Measurements from ENCODE around the gene SSTR4. TPM values are rescaled to one million over a fixed set of nuclear protein-coding genes. Genes with fewer than 3 reads are reported as not detected.

The SSTR4 gene
- total RNA-seq, 1 experiment from 2014 or later, result not detected

DNA sequence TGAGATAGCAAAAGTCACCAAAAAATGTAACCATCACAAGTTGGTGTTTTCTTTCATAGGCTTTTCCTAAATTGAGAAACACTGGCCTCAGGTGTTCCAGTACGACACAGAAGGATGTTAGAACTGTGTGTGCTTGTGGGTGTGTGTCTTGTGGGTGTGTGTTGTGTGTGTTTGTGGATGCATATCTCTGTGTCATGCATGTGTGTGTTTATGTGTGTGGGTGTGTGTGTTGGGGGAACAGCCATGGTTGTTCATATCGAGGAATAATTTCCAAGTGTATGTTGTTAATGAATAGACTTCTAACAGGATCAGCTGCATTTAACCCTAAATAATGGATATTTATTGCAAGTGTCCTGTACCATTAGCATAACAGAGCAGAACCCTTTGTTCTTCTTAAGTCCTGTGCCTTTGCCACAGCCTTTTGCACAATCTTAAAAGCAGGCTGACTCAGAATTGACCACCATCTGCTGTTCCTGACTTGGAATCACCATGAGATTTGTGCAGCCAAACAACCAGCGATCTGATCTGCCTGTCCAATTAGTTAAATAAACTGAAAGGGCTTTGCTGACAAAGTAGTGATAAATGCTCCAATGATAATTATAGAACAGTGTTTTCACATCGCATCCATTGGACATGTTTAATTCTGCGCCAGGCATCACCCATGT, 43.4 kb downstream of the SSTR4 start:
- ChIA-PET POLR2A (interaction anchor here (0.8 kb wide), 1 partner anchor 60 kb away, joined by 5 read pairs; no protein-coding TSS in a partner anchor), CTCF (interaction anchor here (0.6 to 2.3 kb wide), 5 partner anchors 11 to 123 kb away, joined by 3 to 16 read pairs (median 4); no protein-coding TSS in a partner anchor)

GRCh38 chr20:23079016-23079351, 43.9 kb downstream of the SSTR4 start:
- H3K9me3 Mint-ChIP-seq (ENCODE audit: unreplicated experiment), result no peaks in the 10 kb centered on the region
- no peak overlapping the region for H3K27ac Mint-ChIP-seq (ENCODE audit: low read depth, unreplicated experiment)
- no peak overlapping the region for H3K4me3 Mint-ChIP-seq (ENCODE audit: unreplicated experiment)
- no TSS peak for BruUV-seq (replicated peaks)
- POLR2A ChIA-PET, result interaction anchor here (0.8 kb wide), 1 partner anchor 59 kb away, joined by 5 read pairs; no protein-coding TSS in a partner anchor
- H3K36me3 Mint-ChIP-seq (ENCODE audit: insufficient read depth, unreplicated experiment), result no peaks in the 10 kb centered on the region
- no peak for DNase-seq (ENCODE audit: unreplicated experiment)
- no peak for TF ChIP-seq CTCF (IDR thresholded peaks at IDR 0.05; ENCODE audit: unreplicated experiment)
- intact Hi-C loops (cut with micrococcal nuclease), result no loop called here
- H3K4me1 Mint-ChIP-seq (ENCODE audit: insufficient read depth, unreplicated experiment), result peaks cover 18% of the 10 kb centered on the region
- CTCF ChIA-PET, result interaction anchor here (0.6 to 2.3 kb wide), 5 partner anchors 11 to 123 kb away, joined by 3 to 16 read pairs (median 4); no protein-coding TSS in a partner anchor
- no peaks in the 10 kb centered on the region for H3K27me3 Mint-ChIP-seq (ENCODE audit: insufficient read depth, unreplicated experiment)

More for the DNA sequence above, 43.4 kb downstream of the SSTR4 start:
- Mint-ChIP-seq H3K27me3 (ENCODE audit: insufficient read depth, unreplicated experiment) (no peaks in the 10 kb centered on the region), H3K4me3 (ENCODE audit: unreplicated experiment) (no peak overlapping the region), H3K4me1 (ENCODE audit: insufficient read depth, unreplicated experiment) (peaks cover 18% of the 10 kb centered on the region), H3K27ac (ENCODE audit: low read depth, unreplicated experiment) (no peak overlapping the region), H3K9me3 (ENCODE audit: unreplicated experiment) (no peaks in the 10 kb centered on the region), H3K36me3 (ENCODE audit: insufficient read depth, unreplicated experiment) (no peaks in the 10 kb centered on the region)
- no TSS peak for BruUV-seq (replicated peaks)
- TF ChIP-seq CTCF (IDR thresholded peaks at IDR 0.05; ENCODE audit: unreplicated experiment), result no peak
- intact Hi-C loops (cut with micrococcal nuclease), result no loop called here
- peak; percentile 39 for DNase-seq (ENCODE audit: unreplicated experiment)

DNA sequence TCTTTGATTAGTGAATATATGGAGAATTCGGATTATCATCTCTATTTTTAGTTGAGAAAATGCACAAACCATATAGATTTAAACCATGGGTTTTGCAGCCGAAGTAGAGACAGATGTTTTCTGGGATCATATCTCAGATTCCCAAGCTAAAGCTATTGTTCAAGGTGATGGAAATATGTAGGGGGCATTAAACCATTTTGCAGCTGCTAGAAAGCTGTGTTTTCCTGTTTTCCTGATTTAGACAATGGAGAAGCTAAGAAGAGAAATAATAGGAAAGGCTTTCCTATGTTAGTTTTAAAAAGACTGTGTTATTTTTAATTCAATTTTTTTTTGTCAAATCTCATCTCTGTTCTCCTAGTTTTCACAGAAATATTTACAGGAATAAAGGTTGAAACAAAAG, 44.8 kb downstream of the SSTR4 start:
- no peaks in the 10 kb centered on the region for H3K27me3 Mint-ChIP-seq (ENCODE audit: insufficient read depth, unreplicated experiment)
- no TSS peak for BruUV-seq (replicated peaks)
- H3K9me3 Mint-ChIP-seq (ENCODE audit: unreplicated experiment), result no peaks in the 10 kb centered on the region
- no peaks in the 10 kb centered on the region for H3K36me3 Mint-ChIP-seq (ENCODE audit: insufficient read depth, unreplicated experiment)
- intact Hi-C loops (cut with micrococcal nuclease), result no loop called here
- no peak for DNase-seq (ENCODE audit: unreplicated experiment)
- TF ChIP-seq CTCF (IDR thresholded peaks at IDR 0.05; ENCODE audit: unreplicated experiment), result no peak
- peaks cover 18% of the 10 kb centered on the region for H3K4me1 Mint-ChIP-seq (ENCODE audit: insufficient read depth, unreplicated experiment)
- CTCF ChIA-PET, result interaction anchor here (0.6 to 2.3 kb wide), 4 partner anchors 14 to 228 kb away, joined by 3 to 16 read pairs (median 4); no protein-coding TSS in a partner anchor
- no peak overlapping the region for H3K27ac Mint-ChIP-seq (ENCODE audit: low read depth, unreplicated experiment)
- H3K4me3 Mint-ChIP-seq (ENCODE audit: unreplicated experiment), result no peak overlapping the region
- POLR2A ChIA-PET, result interaction anchor here (0.9 kb wide), 1 partner anchor 20 kb away, joined by 5 read pairs; no protein-coding TSS in a partner anchor

GRCh38 chr20:23080521-23080920, 45.4 kb downstream of the SSTR4 start:
- ChIA-PET POLR2A (interaction anchor here (0.7 to 0.9 kb wide), 2 partner anchors 14 to 20 kb away, joined by 3 to 5 read pairs; no protein-coding TSS in a partner anchor), CTCF (interaction anchor here (0.7 to 0.8 kb wide), 2 partner anchors 26 to 53 kb away, joined by 3 read pairs; no protein-coding TSS in a partner anchor)
- Mint-ChIP-seq H3K27ac (ENCODE audit: low read depth, unreplicated experiment) (no peak overlapping the region), H3K36me3 (ENCODE audit: insufficient read depth, unreplicated experiment) (no peaks in the 10 kb centered on the region), H3K4me3 (ENCODE audit: unreplicated experiment) (no peak overlapping the region), H3K9me3 (ENCODE audit: unreplicated experiment) (no peaks in the 10 kb centered on the region), H3K27me3 (ENCODE audit: insufficient read depth, unreplicated experiment) (no peaks in the 10 kb centered on the region), H3K4me1 (ENCODE audit: insufficient read depth, unreplicated experiment) (peaks cover 18% of the 10 kb centered on the region)
- no TSS peak for BruUV-seq (replicated peaks)
- no peak for DNase-seq (ENCODE audit: unreplicated experiment)
- TF ChIP-seq CTCF (IDR thresholded peaks at IDR 0.05; ENCODE audit: unreplicated experiment), result no peak
- intact Hi-C loops (cut with micrococcal nuclease), result no loop called here
